HFFc6 (cell line): Measurements from ENCODE around the gene ETFDH. TPM values are rescaled to one million over a fixed set of nuclear protein-coding genes. Genes with fewer than 3 reads are reported as not detected.
A peak's percentile ranks its signal among the peaks of the same experiment; 100 is the strongest.

Experiments used
- DNase-seq: peaks from one replicate; pipeline ENCODE4 v3.0.0-alpha.2; 2018
- H3K27ac Mint-ChIP-seq: 2 replicates; pipeline ENCODE4 v1.8.0; 2020; ENCODE audit warnings: mild to moderate bottlenecking, mixed read lengths
- H3K27me3 Mint-ChIP-seq: 2 replicates; pipeline ENCODE4 v1.8.0; 2021; ENCODE audit warnings: mild to moderate bottlenecking, moderate library complexity, mixed read lengths; ENCODE audit not compliant: insufficient read depth
- H3K36me3 Mint-ChIP-seq: 2 replicates; pipeline ENCODE4 v1.8.0; 2021; ENCODE audit warnings: low read depth, mixed read lengths
- H3K4me1 Mint-ChIP-seq: 2 replicates; pipeline ENCODE4 v1.8.0; 2020; ENCODE audit warnings: low read depth, mixed read lengths
- H3K4me3 Mint-ChIP-seq: 2 replicates; pipeline ENCODE4 v1.8.0; 2020; ENCODE audit warnings: mild to moderate bottlenecking, moderate library complexity, mixed read lengths
- H3K9me3 Mint-ChIP-seq: 2 replicates; pipeline ENCODE4 v1.8.0; 2020; ENCODE audit warnings: mild to moderate bottlenecking, mixed read lengths
- total RNA-seq, 6 experiments: library from RNA; stranded (reverse); fragmentation: NEBNext Ultra II Directional; extraction: Animal tissue kit (Norgen Biotek cat#: 25700); gene quantifications; 2 replicates in 1 of 6; 3 replicates in 5 of 6; pipeline ENCODE4 v1.2.3, GENCODE V29; 2021
- TF ChIP-seq, protein P1 (sequence below): fragments of 200-600 bp; sonication (generic); IDR thresholded peaks from 2 replicates; pipeline ENCODE4 v1.5.0; 2021; ENCODE audit warnings: antibody characterized with exemption, mild to moderate bottlenecking

Gene ETFDH
- total RNA-seq, 6 experiments from 2014 or later, result 18.3 to 23.3 (median 21.8) TPM

DNA sequence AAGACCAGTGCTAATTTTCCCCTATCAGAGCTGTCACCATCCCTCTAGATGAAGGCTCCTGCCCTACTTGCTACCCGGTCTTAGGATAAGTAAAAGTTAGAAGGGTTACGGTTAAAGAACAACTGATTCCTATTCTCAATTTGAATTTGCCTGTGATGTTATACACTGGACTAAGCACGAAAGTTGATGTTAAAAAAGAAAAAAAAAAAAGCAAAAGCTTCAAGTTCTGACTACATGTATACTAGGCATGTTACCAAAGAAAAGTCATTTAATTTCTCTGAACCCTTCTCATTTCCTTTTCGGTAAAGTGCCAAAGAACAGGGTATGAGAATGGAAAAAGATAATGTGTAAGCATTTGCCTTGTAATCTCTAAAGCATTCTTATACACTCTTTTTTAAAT, 52.5 kb downstream of the ETFDH start:
- H3K9me3 Mint-ChIP-seq, result no peaks in the 10 kb centered on the region
- TF ChIP-seq, protein P1, sequence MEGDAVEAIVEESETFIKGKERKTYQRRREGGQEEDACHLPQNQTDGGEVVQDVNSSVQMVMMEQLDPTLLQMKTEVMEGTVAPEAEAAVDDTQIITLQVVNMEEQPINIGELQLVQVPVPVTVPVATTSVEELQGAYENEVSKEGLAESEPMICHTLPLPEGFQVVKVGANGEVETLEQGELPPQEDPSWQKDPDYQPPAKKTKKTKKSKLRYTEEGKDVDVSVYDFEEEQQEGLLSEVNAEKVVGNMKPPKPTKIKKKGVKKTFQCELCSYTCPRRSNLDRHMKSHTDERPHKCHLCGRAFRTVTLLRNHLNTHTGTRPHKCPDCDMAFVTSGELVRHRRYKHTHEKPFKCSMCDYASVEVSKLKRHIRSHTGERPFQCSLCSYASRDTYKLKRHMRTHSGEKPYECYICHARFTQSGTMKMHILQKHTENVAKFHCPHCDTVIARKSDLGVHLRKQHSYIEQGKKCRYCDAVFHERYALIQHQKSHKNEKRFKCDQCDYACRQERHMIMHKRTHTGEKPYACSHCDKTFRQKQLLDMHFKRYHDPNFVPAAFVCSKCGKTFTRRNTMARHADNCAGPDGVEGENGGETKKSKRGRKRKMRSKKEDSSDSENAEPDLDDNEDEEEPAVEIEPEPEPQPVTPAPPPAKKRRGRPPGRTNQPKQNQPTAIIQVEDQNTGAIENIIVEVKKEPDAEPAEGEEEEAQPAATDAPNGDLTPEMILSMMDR, result no peak
- H3K27me3 Mint-ChIP-seq, result peaks cover 3% of the 10 kb centered on the region
- H3K4me3 Mint-ChIP-seq, result no peak overlapping the region; the same call in 1 of the 2 replicates
- H3K36me3 Mint-ChIP-seq, result peaks cover 20% of the 10 kb centered on the region
- no peak overlapping the region for H3K27ac Mint-ChIP-seq
- DNase-seq, result no peak
- H3K4me1 Mint-ChIP-seq, result peaks cover 25% of the 10 kb centered on the region

DNA sequence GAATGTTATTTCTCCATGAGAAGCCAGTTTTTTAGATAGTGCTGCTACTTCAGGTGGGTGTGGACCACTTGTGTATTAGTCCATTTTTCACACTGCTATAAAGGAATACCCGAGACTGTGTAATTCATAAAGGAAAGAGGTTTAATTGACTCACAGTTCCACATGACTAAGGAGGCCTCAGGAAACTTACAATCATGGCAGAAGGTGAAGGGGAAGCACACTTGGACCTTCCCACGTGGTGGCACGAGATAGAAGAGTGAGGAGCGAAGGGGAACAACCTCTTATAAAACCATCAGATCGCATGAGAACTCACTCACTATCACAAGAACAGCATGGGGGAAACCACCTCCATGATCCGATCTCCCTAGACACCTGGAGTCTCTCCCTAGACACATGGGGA, 54.5 kb downstream of the ETFDH start:
- TF ChIP-seq, protein P1, result no peak
- Mint-ChIP-seq H3K27me3 (peaks cover 3% of the 10 kb centered on the region), H3K9me3 (no peaks in the 10 kb centered on the region), H3K36me3 (peaks cover 9% of the 10 kb centered on the region), H3K4me3 (no peak overlapping the region), H3K27ac (no peak overlapping the region), H3K4me1 (peaks cover 26% of the 10 kb centered on the region)
- DNase-seq, result no peak

DNA sequence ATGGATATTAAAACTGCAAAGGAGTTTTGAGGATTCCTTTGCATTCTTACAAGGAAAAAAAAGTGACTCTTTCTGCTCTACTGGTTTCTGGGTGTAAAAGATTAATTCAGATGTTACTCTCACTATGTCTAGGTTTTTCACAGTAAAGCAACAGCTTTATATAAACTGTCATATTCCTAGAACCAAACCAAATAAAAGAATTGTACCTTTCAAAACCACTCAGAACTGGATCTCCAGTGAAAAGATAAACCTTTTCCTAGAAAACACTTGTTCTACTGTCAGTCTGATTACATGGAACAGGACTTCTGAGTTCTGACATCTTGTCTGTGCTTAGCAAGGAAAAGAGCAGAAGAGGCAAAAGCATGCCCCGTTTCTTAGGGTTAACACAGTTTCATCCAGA, 56.1 kb downstream of the ETFDH start:
- peaks cover 3% of the 10 kb centered on the region for H3K27me3 Mint-ChIP-seq
- TF ChIP-seq, protein P1, result no peak
- no peaks in the 10 kb centered on the region for H3K9me3 Mint-ChIP-seq
- no peak overlapping the region for H3K4me3 Mint-ChIP-seq
- no peak overlapping the region for H3K27ac Mint-ChIP-seq
- no peaks in the 10 kb centered on the region for H3K36me3 Mint-ChIP-seq
- H3K4me1 Mint-ChIP-seq, result peaks cover 16% of the 10 kb centered on the region
- DNase-seq, result no peak

DNA sequence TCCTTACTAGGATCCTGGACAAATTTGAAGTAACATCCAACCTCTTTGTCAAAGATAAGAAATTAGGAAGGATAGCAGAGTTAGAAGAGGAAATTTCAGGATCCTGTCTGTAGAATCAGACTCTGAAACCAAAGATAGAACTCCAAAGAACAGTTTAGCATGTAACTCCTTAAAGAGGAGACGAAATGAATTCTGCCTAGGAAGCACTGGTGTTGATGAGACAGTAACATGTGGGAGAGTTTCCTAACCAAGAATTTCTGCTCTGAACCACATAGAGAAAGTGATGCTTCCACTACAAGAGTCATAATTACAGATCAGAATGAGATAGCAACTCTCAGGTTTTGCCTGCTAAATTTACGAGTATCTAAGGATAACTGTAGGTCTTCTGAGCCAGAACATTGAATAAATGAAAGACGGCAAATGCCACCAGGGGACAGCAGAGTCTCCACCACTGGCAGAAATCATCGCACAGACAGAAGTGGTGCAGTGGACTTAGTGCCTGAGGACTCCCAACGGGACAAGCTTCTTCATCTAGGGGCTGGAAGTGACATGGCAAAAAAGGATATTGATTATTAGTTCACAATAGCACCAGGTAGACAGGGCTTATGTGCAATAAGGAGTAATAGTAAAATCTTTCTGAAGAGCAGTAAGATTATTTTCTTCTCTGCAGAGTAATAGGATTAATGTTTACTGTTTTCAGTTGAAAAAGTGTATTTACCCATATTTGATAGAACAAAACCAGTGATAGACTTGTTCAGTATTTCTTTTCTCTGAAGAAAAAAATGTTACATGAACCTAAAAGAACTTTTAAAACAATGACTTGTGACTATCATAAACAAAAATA, 57.8 kb downstream of the ETFDH start:
- Mint-ChIP-seq H3K27ac (no peak overlapping the region), H3K27me3 (peaks cover 3% of the 10 kb centered on the region), H3K4me3 (no peak overlapping the region), H3K4me1 (peaks cover 16% of the 10 kb centered on the region), H3K9me3 (no peaks in the 10 kb centered on the region), H3K36me3 (no peaks in the 10 kb centered on the region)
- peak; percentile 68 for DNase-seq
- TF ChIP-seq, protein P1, result peak; percentile 91

DNA sequence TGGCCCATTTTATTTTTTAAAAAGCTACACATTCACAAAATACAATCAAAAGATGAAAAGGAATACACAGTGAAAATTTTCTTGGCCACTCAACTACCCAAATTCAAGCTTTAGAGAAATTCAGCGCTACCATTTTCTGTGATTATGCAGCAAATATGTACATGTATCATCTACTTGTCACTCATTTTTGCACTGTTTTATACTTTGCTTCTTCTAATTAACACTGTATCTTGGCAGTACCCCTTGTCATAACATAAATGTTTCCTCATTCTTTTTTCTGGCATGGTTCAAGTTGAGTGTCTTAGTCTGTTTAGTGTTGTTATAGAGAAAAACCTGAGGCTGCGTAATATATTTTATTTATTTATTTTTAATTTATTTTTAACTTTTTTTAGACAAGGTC, 66.8 kb downstream of the ETFDH start:
- H3K27me3 Mint-ChIP-seq, result peaks cover 2% of the 10 kb centered on the region; the same call in 1 of the 2 replicates
- no peak for DNase-seq
- no peak overlapping the region for H3K4me3 Mint-ChIP-seq
- H3K9me3 Mint-ChIP-seq, result no peaks in the 10 kb centered on the region
- TF ChIP-seq, protein P1, result no peak
- H3K36me3 Mint-ChIP-seq, result no peaks in the 10 kb centered on the region
- H3K27ac Mint-ChIP-seq, result no peak overlapping the region
- no peaks in the 10 kb centered on the region for H3K4me1 Mint-ChIP-seq
